ENCODE measurements around the gene ATP4A.

The ATP4A gene

GRCh38 chr19:35553385-35554000 lies 10.0 kb downstream of the ATP4A start:
- Histone ChIP-seq H3K9me3 (ENCODE audit: insufficient read depth, low read length, severe bottlenecking) (no peaks in the 10 kb centered on the region), H3K27ac (ENCODE audit: low read length) (no peak overlapping the region), H3K36me3 (ENCODE audit: insufficient read depth, low read length) (peaks cover 6% of the 10 kb centered on the region; the same call in 1 of the 2 replicates), H4K20me1 (ENCODE audit: insufficient read depth, low read length) (peaks cover 10% of the 10 kb centered on the region; the same call in 1 of the 2 replicates), H3K4me3 (ENCODE audit: low read depth in 1 of 2, low read length in 2 of 2) (no peak overlapping the region), H3K27me3 (ENCODE audit: insufficient read depth, low read length, poor library complexity) (no peaks in the 10 kb centered on the region), H2AFZ (ENCODE audit: low read depth, low read length) (no peak overlapping the region), H3K4me2 (ENCODE audit: insufficient read depth, low read length) (no peak overlapping the region), H3K79me2 (ENCODE audit: insufficient read depth, low read length) (no peaks in the 10 kb centered on the region), H3K4me1 (ENCODE audit: insufficient read depth, low read length) (no peaks in the 10 kb centered on the region), H3K9ac (ENCODE audit: low read depth, low read length) (no peak overlapping the region)
- DNase-seq (no peak), ATAC-seq (ENCODE audit: insufficient read depth, low read depth) (no peak)
- TF ChIP-seq EZH2 (IDR thresholded peaks at IDR 0.05; ENCODE audit: borderline replicate concordance, low read depth, low read length, severe bottlenecking) (no peak), CTCF (IDR thresholded peaks at IDR 0.05; ENCODE audit: borderline replicate concordance, extremely low read depth, low read length, poor library complexity, severe bottlenecking) (no peak)

DNA sequence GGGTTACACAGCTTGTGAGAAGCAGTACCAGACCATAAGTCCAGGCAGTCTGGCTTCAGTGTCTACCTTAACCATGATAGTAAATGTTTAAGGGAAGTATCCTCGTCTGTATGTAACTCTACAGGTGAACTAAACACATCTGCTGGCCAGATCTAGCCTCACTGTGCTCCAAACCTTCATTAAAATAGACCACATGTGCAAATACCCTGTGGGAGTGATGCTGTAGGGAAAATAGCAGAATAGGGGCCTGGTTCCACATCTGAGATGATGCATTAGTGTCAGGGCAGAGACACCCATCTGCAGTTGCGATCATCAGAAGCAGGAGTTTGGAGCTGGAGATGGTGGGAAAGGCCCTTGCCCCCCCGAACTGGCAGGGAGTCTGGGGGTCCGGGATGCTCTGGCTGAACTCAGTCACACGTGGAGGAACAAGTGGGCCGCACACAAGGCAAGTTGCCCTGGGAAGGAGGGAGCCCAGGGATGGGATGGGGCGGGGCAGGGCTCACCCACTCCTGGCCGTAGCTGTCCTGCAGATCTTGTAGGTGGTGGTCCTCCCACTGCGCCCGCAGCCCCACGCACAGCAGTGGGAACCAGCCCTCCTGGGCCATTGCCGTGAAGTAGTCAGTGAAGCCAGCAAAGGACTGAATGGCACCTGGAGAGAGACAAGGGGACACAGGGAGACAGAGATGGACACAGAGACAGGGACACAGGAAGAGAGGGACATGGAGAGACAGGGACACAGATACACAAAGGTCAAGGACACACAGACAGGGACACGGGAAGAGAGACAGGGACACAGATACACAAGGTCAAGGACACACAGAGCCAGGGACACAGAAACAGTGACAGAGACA lies 10.7 kb downstream of the ATP4A start:
- no peak overlapping the region for H3K9ac ChIP-seq (ENCODE audit: low read depth, low read length)
- DNase-seq (no peak), ATAC-seq (ENCODE audit: insufficient read depth, low read depth) (no peak)

DNA sequence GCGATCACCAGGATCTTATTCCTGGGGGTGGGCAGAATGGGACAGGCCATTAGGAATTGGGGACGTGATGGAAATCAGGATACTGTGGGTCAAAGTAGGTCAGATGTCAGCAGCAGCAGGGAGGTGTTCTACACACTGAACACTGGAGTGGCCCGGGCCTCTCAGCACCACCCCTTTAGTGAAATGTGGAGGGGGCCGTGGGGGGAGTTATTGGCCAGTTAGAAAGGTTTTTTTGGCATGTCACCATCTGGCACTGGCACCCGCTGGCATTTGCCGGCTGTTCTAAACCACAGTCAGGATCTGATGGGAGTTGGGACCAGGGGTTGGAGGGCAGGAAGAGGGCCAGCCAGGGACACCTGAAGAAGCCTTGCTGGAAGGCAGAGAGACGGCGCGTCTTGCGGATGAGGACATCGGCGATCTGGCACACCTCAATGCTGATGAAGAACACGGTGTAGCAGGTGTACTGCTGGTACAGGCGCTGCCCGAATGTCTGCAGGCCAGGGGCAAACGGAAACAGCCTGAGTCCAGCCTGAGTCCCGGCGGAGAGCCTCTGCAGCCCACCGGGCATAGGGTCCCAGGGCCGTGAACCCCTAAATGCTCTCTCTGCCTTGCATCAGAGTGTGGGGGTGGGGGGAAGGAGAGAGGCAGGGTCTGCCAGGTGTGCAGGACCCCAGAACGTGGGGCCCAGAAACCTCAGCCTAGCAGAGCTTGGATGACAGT lies 12.2 kb downstream of the ATP4A start:
- Histone ChIP-seq H3K9ac (ENCODE audit: low read depth, low read length) (no peak overlapping the region), H3K4me1 (ENCODE audit: insufficient read depth, low read length) (peaks cover 14% of the 10 kb centered on the region), H3K9me3 (ENCODE audit: insufficient read depth, low read length, severe bottlenecking) (no peaks in the 10 kb centered on the region), H3K27me3 (ENCODE audit: insufficient read depth, low read length, poor library complexity) (no peaks in the 10 kb centered on the region), H3K79me2 (ENCODE audit: insufficient read depth, low read length) (peaks cover 13% of the 10 kb centered on the region), H3K36me3 (ENCODE audit: insufficient read depth, low read length) (peaks cover 26% of the 10 kb centered on the region), H2AFZ (ENCODE audit: low read depth, low read length) (no peak overlapping the region), H3K4me3 (ENCODE audit: low read depth in 1 of 2, low read length in 2 of 2) (no peak overlapping the region), H3K4me2 (ENCODE audit: insufficient read depth, low read length) (no peak overlapping the region), H4K20me1 (ENCODE audit: insufficient read depth, low read length) (peaks cover 16% of the 10 kb centered on the region; the same call in 1 of the 2 replicates), H3K27ac (ENCODE audit: low read length) (no peak overlapping the region)
- DNase-seq (no peak), ATAC-seq (ENCODE audit: insufficient read depth, low read depth) (no peak)
- TF ChIP-seq CTCF (IDR thresholded peaks at IDR 0.05; ENCODE audit: borderline replicate concordance, extremely low read depth, low read length, poor library complexity, severe bottlenecking) (no peak), EZH2 (IDR thresholded peaks at IDR 0.05; ENCODE audit: borderline replicate concordance, low read depth, low read length, severe bottlenecking) (no peak)

More for the DNA sequence above, 10.7 kb downstream of the ATP4A start:
- no peak overlapping the region for H3K27ac ChIP-seq (ENCODE audit: low read length)
- H3K79me2 ChIP-seq (ENCODE audit: insufficient read depth, low read length), result no peaks in the 10 kb centered on the region
- H4K20me1 ChIP-seq (ENCODE audit: insufficient read depth, low read length), result peaks cover 10% of the 10 kb centered on the region; the same call in 1 of the 2 replicates
- TF ChIP-seq EZH2 (IDR thresholded peaks at IDR 0.05; ENCODE audit: borderline replicate concordance, low read depth, low read length, severe bottlenecking) (no peak), CTCF (IDR thresholded peaks at IDR 0.05; ENCODE audit: borderline replicate concordance, extremely low read depth, low read length, poor library complexity, severe bottlenecking) (no peak)
- H3K27me3 ChIP-seq (ENCODE audit: insufficient read depth, low read length, poor library complexity), result no peaks in the 10 kb centered on the region
- no peaks in the 10 kb centered on the region for H3K4me1 ChIP-seq (ENCODE audit: insufficient read depth, low read length)
- H3K36me3 ChIP-seq (ENCODE audit: insufficient read depth, low read length), result peaks cover 13% of the 10 kb centered on the region; the same call in 1 of the 2 replicates
- H3K9me3 ChIP-seq (ENCODE audit: insufficient read depth, low read length, severe bottlenecking), result no peaks in the 10 kb centered on the region
- no peak overlapping the region for H3K4me3 ChIP-seq (ENCODE audit: low read depth in 1 of 2, low read length in 2 of 2)
- H2AFZ ChIP-seq (ENCODE audit: low read depth, low read length), result no peak overlapping the region
- H3K4me2 ChIP-seq (ENCODE audit: insufficient read depth, low read length), result no peak overlapping the region
